ENCODE measurements around the gene CRMP1. TPM values are rescaled to one million over a fixed set of nuclear protein-coding genes. Genes with fewer than 3 reads are reported as not detected.

Gene CRMP1
- total and polyA plus RNA-seq, 9 of the 15 experiments (the other 6 are each of a cell fraction or from before 2014, with no cell fraction given): 0.03 to 0.04 TPM; not detected in 7

DNA sequence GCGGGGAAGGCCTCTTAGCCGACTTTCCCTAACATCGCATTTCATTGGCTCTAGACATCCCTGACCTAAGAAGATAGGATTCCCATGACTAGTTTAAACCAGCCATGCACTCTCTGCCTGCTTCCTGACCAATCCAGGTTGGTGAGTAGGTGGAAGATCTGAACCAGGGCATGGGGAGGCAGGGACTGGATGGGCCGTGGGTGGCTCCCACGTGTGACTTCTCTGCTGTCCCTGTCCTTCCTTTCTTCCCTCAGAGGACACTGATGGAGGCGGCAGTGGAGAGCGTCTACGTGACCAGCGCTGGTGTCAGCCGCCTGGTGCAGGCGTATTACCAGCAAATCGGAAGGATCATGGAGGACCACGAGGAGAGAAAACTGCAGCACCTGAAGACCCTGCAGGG is 91.2 kb downstream of the CRMP1 start:
- ATAC-seq (no peak), DNase-seq (ENCODE audit: extremely low read depth in 1 of 4, low spot score in 3 of 4) (no peak), FAIRE-seq (no peak)
- Histone ChIP-seq H4K20me1 (replicated peaks; ENCODE audit: control insufficient read depth, insufficient read depth, low read length) (0 out of 2 replicates have a peak, but pooled peaks cover 8% of the 10 kb centered on the region), H3K9ac (ENCODE audit: insufficient read depth in 1 of 2, low read depth in 2 of 2, low read length in 2 of 2) (no peak overlapping the region; a peak in 1 of 4 replicates), H3K4me3 (no peak overlapping the region), H2AFZ (ENCODE audit: low read depth, low read length) (no peak overlapping the region), H3K36me3 (ENCODE audit: control insufficient read depth, insufficient read depth, low read length) (no peaks in the 10 kb centered on the region), H3K4me2 (ENCODE audit: insufficient read depth, low read length) (no peak overlapping the region), H3K9me1 (ENCODE audit: control insufficient read depth, insufficient read depth, low read length) (no peaks in the 10 kb centered on the region), H3K79me2 (ENCODE audit: control insufficient read depth, insufficient read depth, low read length) (no peaks in the 10 kb centered on the region), H3K9me3 (replicated peaks; ENCODE audit: control insufficient read depth, insufficient read depth, low read depth, low read length) (no peaks in the 10 kb centered on the region), H3K27me3 (ENCODE audit: control insufficient read depth in 2 of 2, insufficient read depth in 2 of 2, low read length in 2 of 2) (peaks cover 0 to 25% of the 10 kb centered on the region in 2 experiments; a peak in 1 of 5 replicates), H3K4me1 (replicated peaks in 1 of 2; ENCODE audit: control insufficient read depth in 2 of 2, insufficient read depth in 2 of 2, low read length in 2 of 2) (no peaks in the 10 kb centered on the region), H3K27ac (ENCODE audit: extremely low read depth, low read depth, low read length) (no peak overlapping the region)
- BruUV-seq (replicated peaks): no TSS peak
- in situ Hi-C loops (cut with MboI) (loop anchor here (25.0 kb wide), 1 partner anchor 1314 kb away; no protein-coding TSS in a partner anchor), intact Hi-C loops (cut with micrococcal nuclease) (no loop called here)
- WGBS (ENCODE audit: insufficient coverage, low coverage, missing lambda C conversion rate): 7% methylated on average over 12 of the region's 13 CpGs
- POLR2A ChIA-PET: no interaction called here
- CTCF ChIA-PET (ENCODE audit: low intra/inter-chr PET ratio): no interaction called here
- TF ChIP-seq, protein P1, sequence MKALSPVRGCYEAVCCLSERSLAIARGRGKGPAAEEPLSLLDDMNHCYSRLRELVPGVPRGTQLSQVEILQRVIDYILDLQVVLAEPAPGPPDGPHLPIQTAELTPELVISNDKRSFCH (CRISPR knock-in tag; IDR thresholded peaks at IDR 0.05): no peak
- TF ChIP-seq, protein P1 (tag; IDR thresholded peaks at IDR 0.05): no peak
- TF ChIP-seq CHD2 (IDR thresholded peaks at IDR 0.05; ENCODE audit: low read depth, low read length) (no peak), ZNF124 (CRISPR knock-in tag; IDR thresholded peaks at IDR 0.05) (no peak), NFE2L1 (tag; IDR thresholded peaks at IDR 0.05; ENCODE audit: borderline replicate concordance, low read depth) (no peak), MAZ (CRISPR knock-in tag; conservative IDR thresholded peaks at IDR 0.05 in 1 of 2, IDR thresholded peaks at IDR 0.05 in 1 of 2) (no peak), GTF2A2 (tag; IDR thresholded peaks at IDR 0.05) (no peak), RAD51 (IDR thresholded peaks at IDR 0.05; ENCODE audit: borderline replicate concordance, low read depth) (no peak), STAT5A (IDR thresholded peaks at IDR 0.05; ENCODE audit: borderline replicate concordance, low read length) (no peak), SIN3A (IDR thresholded peaks at IDR 0.05; ENCODE audit: borderline replicate concordance in 2 of 2, control insufficient read depth in 1 of 2, low read depth in 2 of 2, low read length in 2 of 2) (no peak), XRCC5 (IDR thresholded peaks at IDR 0.05; ENCODE audit: low read depth, low read length) (no peak), ZNF23 (CRISPR knock-in tag; IDR thresholded peaks at IDR 0.05) (no peak), HEY1 (CRISPR knock-in tag; IDR thresholded peaks at IDR 0.05; ENCODE audit: borderline replicate concordance) (no peak)
- TF ChIP-seq, protein P2, sequence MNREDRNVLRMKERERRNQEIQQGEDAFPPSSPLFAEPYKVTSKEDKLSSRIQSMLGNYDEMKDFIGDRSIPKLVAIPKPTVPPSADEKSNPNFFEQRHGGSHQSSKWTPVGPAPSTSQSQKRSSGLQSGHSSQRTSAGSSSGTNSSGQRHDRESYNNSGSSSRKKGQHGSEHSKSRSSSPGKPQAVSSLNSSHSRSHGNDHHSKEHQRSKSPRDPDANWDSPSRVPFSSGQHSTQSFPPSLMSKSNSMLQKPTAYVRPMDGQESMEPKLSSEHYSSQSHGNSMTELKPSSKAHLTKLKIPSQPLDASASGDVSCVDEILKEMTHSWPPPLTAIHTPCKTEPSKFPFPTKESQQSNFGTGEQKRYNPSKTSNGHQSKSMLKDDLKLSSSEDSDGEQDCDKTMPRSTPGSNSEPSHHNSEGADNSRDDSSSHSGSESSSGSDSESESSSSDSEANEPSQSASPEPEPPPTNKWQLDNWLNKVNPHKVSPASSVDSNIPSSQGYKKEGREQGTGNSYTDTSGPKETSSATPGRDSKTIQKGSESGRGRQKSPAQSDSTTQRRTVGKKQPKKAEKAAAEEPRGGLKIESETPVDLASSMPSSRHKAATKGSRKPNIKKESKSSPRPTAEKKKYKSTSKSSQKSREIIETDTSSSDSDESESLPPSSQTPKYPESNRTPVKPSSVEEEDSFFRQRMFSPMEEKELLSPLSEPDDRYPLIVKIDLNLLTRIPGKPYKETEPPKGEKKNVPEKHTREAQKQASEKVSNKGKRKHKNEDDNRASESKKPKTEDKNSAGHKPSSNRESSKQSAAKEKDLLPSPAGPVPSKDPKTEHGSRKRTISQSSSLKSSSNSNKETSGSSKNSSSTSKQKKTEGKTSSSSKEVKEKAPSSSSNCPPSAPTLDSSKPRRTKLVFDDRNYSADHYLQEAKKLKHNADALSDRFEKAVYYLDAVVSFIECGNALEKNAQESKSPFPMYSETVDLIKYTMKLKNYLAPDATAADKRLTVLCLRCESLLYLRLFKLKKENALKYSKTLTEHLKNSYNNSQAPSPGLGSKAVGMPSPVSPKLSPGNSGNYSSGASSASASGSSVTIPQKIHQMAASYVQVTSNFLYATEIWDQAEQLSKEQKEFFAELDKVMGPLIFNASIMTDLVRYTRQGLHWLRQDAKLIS (CRISPR knock-in tag; IDR thresholded peaks at IDR 0.05): no peak
- TF ChIP-seq, protein P3, sequence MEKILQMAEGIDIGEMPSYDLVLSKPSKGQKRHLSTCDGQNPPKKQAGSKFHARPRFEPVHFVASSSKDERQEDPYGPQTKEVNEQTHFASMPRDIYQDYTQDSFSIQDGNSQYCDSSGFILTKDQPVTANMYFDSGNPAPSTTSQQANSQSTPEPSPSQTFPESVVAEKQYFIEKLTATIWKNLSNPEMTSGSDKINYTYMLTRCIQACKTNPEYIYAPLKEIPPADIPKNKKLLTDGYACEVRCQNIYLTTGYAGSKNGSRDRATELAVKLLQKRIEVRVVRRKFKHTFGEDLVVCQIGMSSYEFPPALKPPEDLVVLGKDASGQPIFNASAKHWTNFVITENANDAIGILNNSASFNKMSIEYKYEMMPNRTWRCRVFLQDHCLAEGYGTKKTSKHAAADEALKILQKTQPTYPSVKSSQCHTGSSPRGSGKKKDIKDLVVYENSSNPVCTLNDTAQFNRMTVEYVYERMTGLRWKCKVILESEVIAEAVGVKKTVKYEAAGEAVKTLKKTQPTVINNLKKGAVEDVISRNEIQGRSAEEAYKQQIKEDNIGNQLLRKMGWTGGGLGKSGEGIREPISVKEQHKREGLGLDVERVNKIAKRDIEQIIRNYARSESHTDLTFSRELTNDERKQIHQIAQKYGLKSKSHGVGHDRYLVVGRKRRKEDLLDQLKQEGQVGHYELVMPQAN (IDR thresholded peaks at IDR 0.05; ENCODE audit: borderline replicate concordance): no peak
